H1 (cell line): ENCODE measurements around the gene WIPF1. TPM values are rescaled to one million over a fixed set of nuclear protein-coding genes. Genes with fewer than 3 reads are reported as not detected.

Experiments
- CTCF ChIA-PET: fragments of 300-600 bp; sonication (Branson Sonifier 250); formaldehyde crosslinking; loops from one replicate; lab custom pipeline; 2021; ENCODE audit not compliant: partially characterized antibody; lab: Charles Lee
- POLR2A ChIA-PET: fragments of 300-600 bp; sonication (Branson Sonifier 250); formaldehyde crosslinking; loops from one replicate; lab custom pipeline; 2021; ENCODE audit warnings: inconsistent platforms; ENCODE audit not compliant: partially characterized antibody; lab: Charles Lee
- DNase-seq, 2 experiments: peaks; one replicate each; pipeline versions ENCODE4 v3.0.0 to v3.0.0-alpha.2; 2010 to 2022; ENCODE audit warnings: low spot score in 2 of 2, low read depth in 1 of 2, mixed read lengths in 1 of 2
- FAIRE-seq: peaks from 2 replicates; lab custom pipeline; 2011; peaks lifted over from hg19 to GRCh38; lab: Jason Lieb, UNC
- H2AFZ ChIP-seq: 2 replicates; pipeline ENCODE4 v1.8.1; 2012; ENCODE audit warnings: low read length, inconsistent platforms
- H2AK5ac ChIP-seq: 2 replicates; pipeline ENCODE4 v1.6.1; 2013; ENCODE audit warnings: low read depth, low read length
- H2BK120ac ChIP-seq: replicated peaks from 2 replicates; pipeline ENCODE3; 2013; ENCODE audit warnings: low read depth, low read length, inconsistent platforms
- H2BK12ac ChIP-seq: 2 replicates; pipeline ENCODE4 v1.6.1; 2013; ENCODE audit warnings: low read depth, low read length
- H2BK15ac ChIP-seq: 2 replicates; pipeline ENCODE4 v1.6.1; 2013; ENCODE audit warnings: low read length
- H2BK20ac ChIP-seq: 2 replicates; pipeline ENCODE4 v1.6.1; 2013; ENCODE audit warnings: low read length
- H2BK5ac ChIP-seq: 2 replicates; pipeline ENCODE4 v1.6.1; 2013; ENCODE audit warnings: low read depth, low read length
- H3K14ac ChIP-seq: 2 replicates; pipeline ENCODE4 v1.6.1; 2013; ENCODE audit warnings: inconsistent platforms; ENCODE audit not compliant: insufficient read length
- H3K18ac ChIP-seq: 2 replicates; pipeline ENCODE4 v1.6.1; 2013; ENCODE audit warnings: low read length; ENCODE audit errors: extremely low read depth
- H3K23ac ChIP-seq: 2 replicates; pipeline ENCODE4 v1.6.1; 2013; ENCODE audit warnings: inconsistent platforms; ENCODE audit not compliant: insufficient read length
- H3K23me2 ChIP-seq: 2 replicates; pipeline ENCODE4 v1.6.1; 2013; ENCODE audit warnings: low read depth, low read length
- H3K27ac ChIP-seq: 2 replicates; pipeline ENCODE4 v1.6.1; 2011; ENCODE audit warnings: low read depth, low read length, inconsistent platforms
- H3K27me3 ChIP-seq, 4 experiments: replicated peaks in 1 of 4; 1 replicate in 1 of 4; 2 replicates in 3 of 4; pipeline versions ENCODE4 v1.6.1 to v1.8.1; 2011 to 2013; ENCODE audit warnings: low read length in 3 of 4, mild to moderate bottlenecking in 3 of 4, inconsistent platforms in 2 of 4, mixed read lengths in 2 of 4, moderate library complexity in 1 of 4; ENCODE audit not compliant: control insufficient read depth in 3 of 4, insufficient read depth in 3 of 4; ENCODE audit errors: extremely low read depth in 1 of 4
- H3K36me3 ChIP-seq, 4 experiments: 2 replicates each; pipeline versions ENCODE4 v1.6.1 to v1.8.1; 2011 to 2013; ENCODE audit warnings: mild to moderate bottlenecking in 4 of 4, low read length in 3 of 4, moderate library complexity in 2 of 4, control low read depth in 1 of 4, inconsistent platforms in 1 of 4; ENCODE audit not compliant: insufficient read depth in 4 of 4, control insufficient read depth in 2 of 4
- H3K4ac ChIP-seq: replicated peaks from 2 replicates; pipeline ENCODE3; 2013; ENCODE audit warnings: low read length, low read depth, mixed read lengths, inconsistent platforms; ENCODE audit not compliant: insufficient read length
- H3K4me1 ChIP-seq, 4 experiments: replicated peaks in 1 of 4; 1 replicate in 1 of 4; 2 replicates in 3 of 4; pipeline versions ENCODE4 v1.6.1 to v1.8.1; 2011 to 2013; ENCODE audit warnings: low read length in 3 of 4, inconsistent platforms in 2 of 4, mixed read lengths in 1 of 4; ENCODE audit not compliant: insufficient read depth in 4 of 4, control insufficient read depth in 3 of 4
- H3K4me2 ChIP-seq, 2 experiments: 2 replicates each; pipeline versions ENCODE4 v1.6.1 to v1.8.1; 2011 to 2013; ENCODE audit warnings: low read depth in 2 of 2, low read length in 2 of 2, control low read depth in 1 of 2, inconsistent platforms in 1 of 2, mild to moderate bottlenecking in 1 of 2; ENCODE audit not compliant: insufficient read depth in 1 of 2
- H3K4me3 ChIP-seq, 4 experiments: fragments of 200-600, 300-600 bp in 1 of 4; sonication (generic), shearing (Covaris generic), sonication (Bioruptor Twin) in 1 of 4; 2 replicates each; pipeline versions ENCODE4 v1.5.1 to v1.8.1; 2011 to 2016; ENCODE audit warnings: low read length in 4 of 4, low read depth in 3 of 4, control low read depth in 2 of 4, inconsistent platforms in 2 of 4, mild to moderate bottlenecking in 2 of 4, mixed read lengths in 1 of 4, moderate library complexity in 1 of 4; ENCODE audit not compliant: insufficient read depth in 2 of 4; ENCODE audit errors: extremely low read depth in 1 of 4
- H3K56ac ChIP-seq: replicated peaks from 2 replicates; pipeline ENCODE3; 2013; ENCODE audit warnings: low read depth, mild to moderate bottlenecking, mixed read lengths, low read length, inconsistent platforms; ENCODE audit not compliant: insufficient read length
- H3K79me1 ChIP-seq: 2 replicates; pipeline ENCODE4 v1.6.1; 2013; ENCODE audit warnings: low read depth, low read length, control low read depth
- H3K79me2 ChIP-seq, 2 experiments: 2 replicates each; pipeline versions ENCODE4 v1.6.1 to v1.8.1; 2012 to 2013; ENCODE audit warnings: low read length in 2 of 2, mild to moderate bottlenecking in 2 of 2, inconsistent platforms in 1 of 2; ENCODE audit not compliant: insufficient read depth in 2 of 2, control insufficient read depth in 1 of 2
- H3K9ac ChIP-seq, 4 experiments: replicated peaks in 1 of 4; 1 replicate in 1 of 4; 2 replicates in 3 of 4; pipeline versions ENCODE4 v1.6.1 to v1.8.1; 2011 to 2013; ENCODE audit warnings: low read depth in 3 of 4, low read length in 3 of 4, control low read depth in 2 of 4, mild to moderate bottlenecking in 2 of 4, moderate library complexity in 2 of 4, inconsistent platforms in 1 of 4; ENCODE audit errors: extremely low read depth in 1 of 4
- H3K9me3 ChIP-seq, 2 experiments: 2 replicates each; pipeline versions ENCODE4 v1.6.1 to v1.8.1; 2012 to 2013; ENCODE audit warnings: mild to moderate bottlenecking in 2 of 2, moderate library complexity in 2 of 2, control low read depth in 1 of 2, inconsistent platforms in 1 of 2, low read depth in 1 of 2, low read length in 1 of 2, mixed read lengths in 1 of 2; ENCODE audit not compliant: insufficient read depth in 2 of 2
- H4K20me1 ChIP-seq, 2 experiments: replicated peaks in 1 of 2; 2 replicates each; pipeline versions ENCODE3 to v1.8.1; 2011 to 2013; ENCODE audit warnings: inconsistent platforms in 2 of 2, low read length in 2 of 2, mild to moderate bottlenecking in 1 of 2; ENCODE audit not compliant: insufficient read depth in 2 of 2, control insufficient read depth in 1 of 2
- H4K5ac ChIP-seq: 2 replicates; pipeline ENCODE4 v1.6.1; 2013; ENCODE audit warnings: low read length, low read depth, mixed read lengths, inconsistent platforms; ENCODE audit not compliant: insufficient read length
- H4K8ac ChIP-seq: 2 replicates; pipeline ENCODE4 v1.8.0; 2013; ENCODE audit warnings: mild to moderate bottlenecking, moderate library complexity, low read length, inconsistent platforms; ENCODE audit not compliant: insufficient read depth; ENCODE audit errors: extremely low read depth
- H4K91ac ChIP-seq: replicated peaks from 2 replicates; pipeline ENCODE3; 2013; ENCODE audit warnings: low read length, mixed read lengths, inconsistent platforms; ENCODE audit not compliant: insufficient read length
- BCL11A ChIP-seq, 2 experiments: IDR thresholded peaks; one replicate each; pipeline ENCODE4 v1.6.1; 2011; ENCODE audit warnings: low read depth in 2 of 2, low read length in 2 of 2, mild to moderate bottlenecking in 2 of 2
- CREB1 ChIP-seq: IDR thresholded peaks from 2 replicates; pipeline ENCODE4 v1.6.1; 2012; ENCODE audit warnings: inconsistent platforms
- EP300 ChIP-seq, 2 experiments: IDR thresholded peaks; 1 replicate in 1 of 2; 2 replicates in 1 of 2; pipeline ENCODE4 v1.6.1; 2011 to 2012; ENCODE audit warnings: low read depth in 2 of 2, low read length in 2 of 2, mild to moderate bottlenecking in 2 of 2, borderline replicate concordance in 1 of 2, inconsistent platforms in 1 of 2, moderate library complexity in 1 of 2
- MAFK ChIP-seq: IDR thresholded peaks from 2 replicates; pipeline ENCODE4 v1.6.1; 2012; ENCODE audit warnings: low read depth, mild to moderate bottlenecking, improper control_type of control experiment, low read length
- PHF8 ChIP-seq: fragments of 200-600 bp; sonication (generic); conservative IDR thresholded peaks from 2 replicates; pipeline ENCODE4 v1.7.1; 2012; ENCODE audit warnings: low read depth, mild to moderate bottlenecking, inconsistent platforms, low read length, moderate library complexity
- POLR2AphosphoS5 ChIP-seq: IDR thresholded peaks from 2 replicates; pipeline ENCODE4 v1.6.1; 2011; ENCODE audit warnings: low read depth, low read length
- RAD21 ChIP-seq, 2 experiments: IDR thresholded peaks in 1 of 2; conservative IDR thresholded peaks in 1 of 2; 2 replicates each; pipeline ENCODE4 v1.6.1; 2011; ENCODE audit warnings: low read depth in 2 of 2, low read length in 2 of 2, improper control_type of control experiment in 1 of 2, inconsistent platforms in 1 of 2, mild to moderate bottlenecking in 1 of 2, moderate library complexity in 1 of 2
- RNF2 ChIP-seq: fragments of 200-900, 300-1000 bp; sonication (generic); IDR thresholded peaks from 2 replicates; pipeline ENCODE4 v1.7.1; 2016; ENCODE audit warnings: borderline replicate concordance, low read depth, mild to moderate bottlenecking, antibody characterized with exemption, low read length; ENCODE audit not compliant: poor library complexity, severe bottlenecking; ENCODE audit errors: missing control alignments
- SP4 ChIP-seq: IDR thresholded peaks from 2 replicates; pipeline ENCODE4 v1.6.1; 2012; ENCODE audit warnings: low read length, inconsistent platforms
- WGBS, 2 experiments: shearing (Covaris generic) in 1 of 2; methylation state at CpG; one replicate each; pipeline versions ENCODE4 v1.1.6 to v1.1.7; 2013 to 2015; ENCODE audit warnings: low lambda C conversion rate in 2 of 2, mixed read lengths in 2 of 2, inconsistent platforms in 1 of 2, low coverage in 1 of 2, missing lambda C conversion rate in 1 of 2; ENCODE audit not compliant: insufficient replicate concordance in 2 of 2, insufficient coverage in 1 of 2, insufficient read length in 1 of 2; ENCODE audit errors: extremely low coverage in 1 of 2, missing lambda C conversion rate in 1 of 2; 5-methylcytosine and 5-hydroxymethylcytosine counted together
- polyA plus RNA-seq, 7 experiments: library from polyadenylated mRNA; depleted of rRNA in 3 of 7; stranded (reverse) in 5 of 7; unstranded in 2 of 7; fragments of >200 nt in 5 of 7; fragments of 200-250 nt in 2 of 7; gene quantifications; 1 replicate in 5 of 7; 2 replicates in 1 of 7; 4 replicates in 1 of 7; pipeline versions ENCODE4 v1.2.1 to v1.2.3, GENCODE V29; 2011 to 2013; ENCODE audit warnings: missing spikeins in 2 of 7, mixed read lengths in 2 of 7
- total RNA-seq: library from RNA; stranded (reverse); fragmentation: NEBNext Ultra II Directional; extraction: Animal tissue kit (Norgen Biotek cat#: 25700); gene quantifications from 2 replicates; pipeline ENCODE4 v1.2.1, GENCODE V29; 2021

WIPF1 gene
- total and polyA plus RNA-seq, 2 of the 8 experiments (the other 6 are each of a cell fraction or from before 2014, with no cell fraction given) = 4.7 to 5.2 TPM

GRCh38 chr2:174572556-174572955 is 25.0 kb downstream of the WIPF1 start:
- no peak overlapping the region for H3K4me3 ChIP-seq
- no peak overlapping the region for H2AFZ ChIP-seq
- H3K27ac ChIP-seq = no peak overlapping the region
- ChIA-PET POLR2A (no interaction called here), CTCF (interaction anchor here (1.0 to 2.2 kb wide), 2 partner anchors 25 to 122 kb away, joined by 3 to 8 read pairs; no protein-coding TSS in a partner anchor)
- H4K5ac ChIP-seq = no peak overlapping the region
- H3K9me3 ChIP-seq = no peaks in the 10 kb centered on the region
- H2AK5ac ChIP-seq = no peak overlapping the region
- FAIRE-seq = no peak
- H4K91ac ChIP-seq = no peak overlapping the region
- no peaks in the 10 kb centered on the region for H3K79me2 ChIP-seq
- no peak overlapping the region for H3K4ac ChIP-seq
- no peak overlapping the region for H3K23ac ChIP-seq
- no peak overlapping the region for H2BK20ac ChIP-seq
- no peaks in the 10 kb centered on the region for H3K4me1 ChIP-seq
- H3K27me3 ChIP-seq = no peaks in the 10 kb centered on the region
- WGBS, 2 experiments = 87% methylated on average over 3 of the region's 3 CpGs; no CpG with 5 or more reads in 1 of the 2 experiments
- no peaks in the 10 kb centered on the region; a peak in 1 of 8 replicates for H3K36me3 ChIP-seq
- H4K8ac ChIP-seq = no peak overlapping the region
- H3K14ac ChIP-seq = no peak overlapping the region
- H4K20me1 ChIP-seq = no peaks in the 10 kb centered on the region
- no peak overlapping the region for H3K56ac ChIP-seq
- no peak overlapping the region for H2BK120ac ChIP-seq
- H2BK5ac ChIP-seq = no peak overlapping the region
- no peak overlapping the region for H3K18ac ChIP-seq
- no peak for DNase-seq
- no peaks in the 10 kb centered on the region for H3K23me2 ChIP-seq
- H3K4me2 ChIP-seq = no peak overlapping the region
- TF ChIP-seq EP300 (IDR thresholded peaks at IDR 0.05; ENCODE audit: borderline replicate concordance in 1 of 2, low read depth in 2 of 2, low read length in 2 of 2) (no peak), MAFK (no peak), RAD21 (IDR thresholded peaks at IDR 0.05 in 1 of 2, conservative IDR thresholded peaks at IDR 0.05 in 1 of 2; ENCODE audit: low read depth in 2 of 2, low read length in 2 of 2) (no peak), CREB1 (no peak), PHF8 (no peak), BCL11A (IDR thresholded peaks at IDR 0.05; ENCODE audit: low read depth in 2 of 2, low read length in 2 of 2) (no peak), SP4 (no peak), POLR2AphosphoS5 (no peak), RNF2 (no peak)
- no peak overlapping the region for H2BK12ac ChIP-seq
- no peak overlapping the region for H3K9ac ChIP-seq
- no peak overlapping the region for H2BK15ac ChIP-seq
- H3K79me1 ChIP-seq = no peaks in the 10 kb centered on the region
